ENCODE results near the gene JMJD6.

- no peak for TF ChIP-seq CTCF (IDR thresholded peaks at IDR 0.05 in 8 of 11, conservative IDR thresholded peaks at IDR 0.05 in 3 of 11)
- no peak for TF ChIP-seq POLR2A (IDR thresholded peaks at IDR 0.05)
Observed at GRCh38 chr17:76682296-76682695, 44.1 kb downstream of the JMJD6 start.
